Osteoblast (primary cell): ENCODE results near the gene RNPEPL1. TPM values are rescaled to one million over a fixed set of nuclear protein-coding genes. Genes with fewer than 3 reads are reported as not detected.
"Not testable (repeated sequence)": the region's sequence is repeated elsewhere in the genome, so short reads cannot be mapped to it uniquely, and the experiment has no call there.

Experiments
- DNase-seq: peaks from one replicate; pipeline ENCODE4 v3.0.0; 2011; ENCODE audit warnings: low spot score, mixed read lengths; ENCODE audit not compliant: insufficient read length; ENCODE audit errors: missing footprints
- H2AFZ ChIP-seq: 2 replicates; pipeline ENCODE4 v1.6.0; 2011; ENCODE audit warnings: mild to moderate bottlenecking, low read length
- H3K27ac ChIP-seq: 2 replicates; pipeline ENCODE4 v1.5.1; 2011; ENCODE audit warnings: mild to moderate bottlenecking, low read depth, low read length, moderate library complexity
- H3K27me3 ChIP-seq: 2 replicates; pipeline ENCODE4 v1.6.0; 2012; ENCODE audit warnings: mild to moderate bottlenecking, control low read depth, inconsistent platforms, low read length, moderate library complexity; ENCODE audit not compliant: insufficient read depth
- H3K36me3 ChIP-seq: 2 replicates; pipeline ENCODE4 v1.5.1; 2011; ENCODE audit warnings: mild to moderate bottlenecking, low read length, control low read depth, moderate library complexity; ENCODE audit not compliant: insufficient read depth
- H3K4me1 ChIP-seq: 2 replicates; pipeline ENCODE4 v1.5.1; 2011; ENCODE audit warnings: mild to moderate bottlenecking, low read length, control low read depth, moderate library complexity; ENCODE audit not compliant: insufficient read depth
- H3K4me2 ChIP-seq: 2 replicates; pipeline ENCODE4 v1.6.0; 2011; ENCODE audit warnings: mild to moderate bottlenecking, low read length; ENCODE audit not compliant: insufficient read depth
- H3K4me3 ChIP-seq: fragments of 200-600 bp; sonication (generic); 3 replicates; pipeline ENCODE4 v1.5.1; 2012; ENCODE audit warnings: mild to moderate bottlenecking, low read length, inconsistent platforms; ENCODE audit not compliant: insufficient read depth
- H3K79me2 ChIP-seq: 2 replicates; pipeline ENCODE4 v1.6.0; 2012; ENCODE audit warnings: mild to moderate bottlenecking, low read length, control low read depth, inconsistent platforms; ENCODE audit not compliant: insufficient read depth
- H3K9me3 ChIP-seq: 2 replicates; pipeline ENCODE4 v1.5.1; 2011; ENCODE audit warnings: low read depth, low read length, control low read depth
- H4K20me1 ChIP-seq: 2 replicates; pipeline ENCODE4 v1.6.0; 2012; ENCODE audit warnings: mild to moderate bottlenecking, low read length, control low read depth; ENCODE audit not compliant: insufficient read depth
- total RNA-seq: library from RNA; depleted of rRNA; stranded (reverse); fragments of >200 nt; gene quantifications from 2 replicates; pipeline ENCODE4 v1.2.3, GENCODE V29; 2012
- TF ChIP-seq, protein P1 (sequence below): IDR thresholded peaks from 2 replicates; pipeline ENCODE4 v1.5.1; 2011; ENCODE audit warnings: mild to moderate bottlenecking, low read depth, low read length, moderate library complexity; ENCODE audit errors: extremely low read depth

RNPEPL1 gene
- total RNA-seq, 1 donor, result 13.0 TPM

- peak; percentile 36 for DNase-seq
- H3K36me3 ChIP-seq, result no peaks in the 10 kb centered on the region
- H3K4me3 ChIP-seq, result peak overlapping the region; percentile 46
These were observed 47.9 kb upstream of the RNPEPL1 start for GRCh38 chr2:240520130-240520973.

GRCh38 chr2:240520974-240521350 is 47.3 kb upstream of the RNPEPL1 start:
- Histone ChIP-seq H3K27ac (no peak overlapping the region), H3K9me3 (peaks cover 2% of the 10 kb centered on the region), H3K4me1 (peaks cover 7% of the 10 kb centered on the region), H3K4me2 (no peak overlapping the region), H3K36me3 (no peaks in the 10 kb centered on the region), H4K20me1 (no peaks in the 10 kb centered on the region), H3K4me3 (no peak overlapping the region), H3K79me2 (no peaks in the 10 kb centered on the region), H3K27me3 (peaks cover 7% of the 10 kb centered on the region), H2AFZ (no peak overlapping the region)
- DNase-seq, result peak; percentile 49
- TF ChIP-seq, protein P1, sequence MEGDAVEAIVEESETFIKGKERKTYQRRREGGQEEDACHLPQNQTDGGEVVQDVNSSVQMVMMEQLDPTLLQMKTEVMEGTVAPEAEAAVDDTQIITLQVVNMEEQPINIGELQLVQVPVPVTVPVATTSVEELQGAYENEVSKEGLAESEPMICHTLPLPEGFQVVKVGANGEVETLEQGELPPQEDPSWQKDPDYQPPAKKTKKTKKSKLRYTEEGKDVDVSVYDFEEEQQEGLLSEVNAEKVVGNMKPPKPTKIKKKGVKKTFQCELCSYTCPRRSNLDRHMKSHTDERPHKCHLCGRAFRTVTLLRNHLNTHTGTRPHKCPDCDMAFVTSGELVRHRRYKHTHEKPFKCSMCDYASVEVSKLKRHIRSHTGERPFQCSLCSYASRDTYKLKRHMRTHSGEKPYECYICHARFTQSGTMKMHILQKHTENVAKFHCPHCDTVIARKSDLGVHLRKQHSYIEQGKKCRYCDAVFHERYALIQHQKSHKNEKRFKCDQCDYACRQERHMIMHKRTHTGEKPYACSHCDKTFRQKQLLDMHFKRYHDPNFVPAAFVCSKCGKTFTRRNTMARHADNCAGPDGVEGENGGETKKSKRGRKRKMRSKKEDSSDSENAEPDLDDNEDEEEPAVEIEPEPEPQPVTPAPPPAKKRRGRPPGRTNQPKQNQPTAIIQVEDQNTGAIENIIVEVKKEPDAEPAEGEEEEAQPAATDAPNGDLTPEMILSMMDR, result no peak

More at GRCh38 chr2:240520130-240520973, 47.9 kb upstream of the RNPEPL1 start:
- Histone ChIP-seq H3K79me2 (no peaks in the 10 kb centered on the region), H4K20me1 (no peaks in the 10 kb centered on the region), H3K27ac (no peak overlapping the region), H3K9me3 (peaks cover 2% of the 10 kb centered on the region), H3K4me1 (peaks cover 7% of the 10 kb centered on the region), H3K4me2 (peak overlapping the region; percentile 68), H3K27me3 (peaks cover 7% of the 10 kb centered on the region), H2AFZ (no peak overlapping the region)
- TF ChIP-seq, protein P1, result no peak

GRCh38 chr2:240521885-240522284 is 46.4 kb upstream of the RNPEPL1 start:
- H3K79me2 ChIP-seq, H3K9me3 ChIP-seq, H3K36me3 ChIP-seq, H3K27ac ChIP-seq, H3K4me3 ChIP-seq, H3K27me3 ChIP-seq, H3K4me1 ChIP-seq, H3K4me2 ChIP-seq, H2AFZ ChIP-seq, DNase-seq, H4K20me1 ChIP-seq: not testable (repeated sequence)

DNA sequence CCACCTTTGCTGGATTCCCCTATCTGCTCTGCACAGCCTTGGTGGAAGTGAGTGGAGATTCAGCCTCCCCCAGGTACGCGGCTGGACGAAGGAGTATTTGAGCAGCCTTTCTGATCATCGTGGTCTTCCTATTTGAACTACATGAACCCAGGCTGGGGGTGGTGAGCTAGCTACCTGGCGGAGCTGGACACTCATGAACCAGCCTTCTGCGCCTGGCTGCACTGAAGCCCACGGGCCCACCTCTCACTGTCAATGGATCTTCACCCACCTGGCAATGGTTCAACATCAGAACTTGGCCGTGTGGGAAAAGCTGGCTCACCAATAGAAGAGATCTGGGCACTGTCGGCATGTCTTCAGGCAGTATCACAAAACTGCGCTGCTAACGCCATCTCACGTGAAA is 45.9 kb upstream of the RNPEPL1 start:
- H2AFZ ChIP-seq, result no peak overlapping the region
- peak; percentile 25 for DNase-seq
- H3K36me3 ChIP-seq, result no peaks in the 10 kb centered on the region

More for the DNA sequence above, 45.9 kb upstream of the RNPEPL1 start:
- no peaks in the 10 kb centered on the region for H3K79me2 ChIP-seq
- H4K20me1 ChIP-seq, result no peaks in the 10 kb centered on the region
- no peak overlapping the region for H3K4me2 ChIP-seq
- H3K27ac ChIP-seq, result no peak overlapping the region
- H3K27me3 ChIP-seq, result peaks cover 7% of the 10 kb centered on the region
- peaks cover 2% of the 10 kb centered on the region for H3K9me3 ChIP-seq
- TF ChIP-seq, protein P1, result no peak
- no peak overlapping the region for H3K4me3 ChIP-seq
- H3K4me1 ChIP-seq, result peaks cover 7% of the 10 kb centered on the region
